ENCODE data around the gene UBAP2.

DNA sequence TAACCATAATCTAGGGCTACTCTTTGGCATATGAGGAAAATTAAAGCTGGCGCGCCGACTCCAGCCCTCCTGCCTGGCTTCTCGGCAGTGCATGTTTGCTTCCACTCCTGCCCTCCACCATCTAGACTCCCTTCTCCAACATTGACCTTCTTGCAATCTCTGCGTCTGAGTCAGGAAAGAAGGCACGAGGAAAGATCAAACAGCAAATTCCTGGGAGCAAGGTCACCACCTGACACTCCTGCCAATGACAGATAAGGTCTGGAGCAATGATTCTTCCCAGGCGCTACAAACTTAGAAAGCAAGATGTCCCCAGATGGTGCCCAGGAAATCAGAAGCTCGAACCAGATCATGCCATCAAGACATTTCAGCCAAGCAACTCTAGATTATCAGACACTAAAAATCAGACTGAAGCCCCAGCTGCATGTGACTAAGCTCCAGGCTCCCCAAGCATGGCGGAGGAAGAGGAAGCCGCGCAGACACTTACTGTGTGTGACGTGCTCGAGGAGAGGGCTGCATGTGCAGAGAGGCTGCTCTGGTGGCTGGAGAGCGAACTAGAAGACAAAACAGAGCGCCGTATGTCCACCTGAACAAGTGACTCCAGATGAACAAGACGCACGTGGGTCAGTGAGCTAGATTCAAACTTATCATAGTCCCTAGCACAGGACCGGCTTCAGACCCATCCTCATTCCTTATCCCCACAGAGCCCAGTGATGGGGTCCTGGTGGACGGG lies 116.4 kb downstream of the UBAP2 start:
- TF ChIP-seq, protein P1, sequence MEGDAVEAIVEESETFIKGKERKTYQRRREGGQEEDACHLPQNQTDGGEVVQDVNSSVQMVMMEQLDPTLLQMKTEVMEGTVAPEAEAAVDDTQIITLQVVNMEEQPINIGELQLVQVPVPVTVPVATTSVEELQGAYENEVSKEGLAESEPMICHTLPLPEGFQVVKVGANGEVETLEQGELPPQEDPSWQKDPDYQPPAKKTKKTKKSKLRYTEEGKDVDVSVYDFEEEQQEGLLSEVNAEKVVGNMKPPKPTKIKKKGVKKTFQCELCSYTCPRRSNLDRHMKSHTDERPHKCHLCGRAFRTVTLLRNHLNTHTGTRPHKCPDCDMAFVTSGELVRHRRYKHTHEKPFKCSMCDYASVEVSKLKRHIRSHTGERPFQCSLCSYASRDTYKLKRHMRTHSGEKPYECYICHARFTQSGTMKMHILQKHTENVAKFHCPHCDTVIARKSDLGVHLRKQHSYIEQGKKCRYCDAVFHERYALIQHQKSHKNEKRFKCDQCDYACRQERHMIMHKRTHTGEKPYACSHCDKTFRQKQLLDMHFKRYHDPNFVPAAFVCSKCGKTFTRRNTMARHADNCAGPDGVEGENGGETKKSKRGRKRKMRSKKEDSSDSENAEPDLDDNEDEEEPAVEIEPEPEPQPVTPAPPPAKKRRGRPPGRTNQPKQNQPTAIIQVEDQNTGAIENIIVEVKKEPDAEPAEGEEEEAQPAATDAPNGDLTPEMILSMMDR (conservative IDR thresholded peaks at IDR 0.05) = no peak
- no peak for TF ChIP-seq ZFX (IDR thresholded peaks at IDR 0.05)
